Esophagus muscularis mucosa (tissue), 4 donors: Measurements from ENCODE around the gene ST6GALNAC3. TPM values are rescaled to one million over a fixed set of nuclear protein-coding genes. Genes with fewer than 3 reads are reported as not detected.

Experiments used
- DNase-seq: peaks from one replicate; pipeline ENCODE4 v3.0.0-alpha.2; 2017; ENCODE audit errors: extremely low spot score
- H3K27ac ChIP-seq, 4 donors: fragments of 200-600 bp; sonication (generic); replicated peaks in 1 of 4; 1 replicate in 3 of 4; 2 replicates in 1 of 4; pipeline ENCODE4 v1.5.1; 2016 to 2019; ENCODE audit warnings: mild to moderate bottlenecking in 1 of 4
- H3K27me3 ChIP-seq, 4 donors: fragments of 200-600 bp; sonication (generic); one replicate each; pipeline versions ENCODE4 v1.5.1 to v1.6.0; 2016 to 2019
- H3K36me3 ChIP-seq, 4 donors: fragments of 200-600 bp; sonication (generic); one replicate each; pipeline ENCODE4 v1.5.1; 2016 to 2019
- H3K4me1 ChIP-seq, 4 donors: fragments of 200-600 bp; sonication (generic); one replicate each; pipeline ENCODE4 v1.5.1; 2016 to 2019
- H3K4me3 ChIP-seq, 4 donors: fragments of 200-600 bp; sonication (generic); 1 replicate in 2 of 4; 2 replicates in 2 of 4; pipeline ENCODE4 v1.5.1; 2016 to 2019; ENCODE audit warnings: mild to moderate bottlenecking in 4 of 4, moderate library complexity in 1 of 4
- H3K9me3 ChIP-seq, 4 donors: fragments of 200-600 bp; sonication (generic); 1 replicate in 3 of 4; 2 replicates in 1 of 4; pipeline ENCODE4 v1.5.1; 2016 to 2019
- CTCF ChIP-seq, 3 experiments: fragments of 200-600 bp in 2 of 3; fragments of 450-650 bp in 1 of 3; sonication (generic) in 2 of 3; IDR thresholded peaks; one replicate each; pipeline ENCODE4 v1.5.1; 2017 to 2019; ENCODE audit warnings: antibody characterized with exemption in 3 of 3, mild to moderate bottlenecking in 2 of 3, moderate library complexity in 1 of 3
- EP300 ChIP-seq: sonication (generic); formaldehyde crosslinking; IDR thresholded peaks from one replicate; pipeline ENCODE4 v1.6.1; 2017; ENCODE audit warnings: antibody characterized with exemption
- POLR2A ChIP-seq: fragments of 450-650 bp; IDR thresholded peaks from one replicate; pipeline ENCODE4 v1.6.1; 2017; ENCODE audit warnings: antibody characterized with exemption, moderate library complexity, mild to moderate bottlenecking, low read depth
- POLR2AphosphoS5 ChIP-seq, 2 donors: sonication (generic); formaldehyde crosslinking; IDR thresholded peaks; one replicate each; pipeline ENCODE4 v1.6.1; 2017; ENCODE audit warnings: antibody characterized with exemption in 2 of 2
- WGBS: methylation state at CpG from one replicate; pipeline ENCODE4 v1.1.5; 2018; 5-methylcytosine and 5-hydroxymethylcytosine counted together
- intact Hi-C: fragments of 100-400 bp; cut with DNase I; formaldehyde crosslinking; loops from one replicate; pipeline ENCODE4 v1.15.1; 2023
- total RNA-seq, 4 donors: library from RNA; depleted of rRNA; stranded (reverse); fragments of >200 nt; gene quantifications; one replicate each; pipeline versions ENCODE4 v1.1.0 to v1.2.1, GENCODE V29; 2016

The ST6GALNAC3 gene
- total RNA-seq, 4 donors from 2014 or later = 2.1 to 6.8 (median 4.8) TPM

- intact Hi-C loops = no loop called here
- H3K27me3 ChIP-seq = no peaks in the 10 kb centered on the region
- H3K4me3 ChIP-seq = no peak overlapping the region
- H3K36me3 ChIP-seq = no peaks in the 10 kb centered on the region
- no peak for DNase-seq
- H3K27ac ChIP-seq = no peak overlapping the region
- no peaks in the 10 kb centered on the region for H3K9me3 ChIP-seq
- TF ChIP-seq POLR2AphosphoS5 (IDR thresholded peaks at IDR 0.05) (no peak), POLR2A (no peak), CTCF (IDR thresholded peaks at IDR 0.05) (no peak), EP300 (no peak)
- 87% methylated on average over 5 of the region's 5 CpGs for WGBS
- no peaks in the 10 kb centered on the region for H3K4me1 ChIP-seq
Measured at GRCh38 chr1:76302711-76303339, 228.3 kb downstream of the ST6GALNAC3 start.

GRCh38 chr1:76303340-76303717 lies 228.8 kb downstream of the ST6GALNAC3 start:
- TF ChIP-seq EP300 = no peak
- no peak for TF ChIP-seq POLR2AphosphoS5 (IDR thresholded peaks at IDR 0.05)
- no peak for TF ChIP-seq CTCF (IDR thresholded peaks at IDR 0.05)
- TF ChIP-seq POLR2A = no peak
- WGBS = 95% methylated on average over 3 of the region's 3 CpGs
- no peak for DNase-seq
- Histone ChIP-seq H3K36me3 (no peaks in the 10 kb centered on the region), H3K27me3 (no peaks in the 10 kb centered on the region), H3K9me3 (no peaks in the 10 kb centered on the region), H3K4me3 (no peak overlapping the region), H3K27ac (no peak overlapping the region), H3K4me1 (no peaks in the 10 kb centered on the region)
- intact Hi-C loops = no loop called here

GRCh38 chr1:76313304-76313703 lies 238.8 kb downstream of the ST6GALNAC3 start:
- H3K9me3 ChIP-seq = no peaks in the 10 kb centered on the region
- TF ChIP-seq POLR2AphosphoS5 (IDR thresholded peaks at IDR 0.05) = no peak
- peaks cover 0 to 5% (median 0%) of the 10 kb centered on the region in 4 donors for H3K4me1 ChIP-seq
- no peaks in the 10 kb centered on the region for H3K27me3 ChIP-seq
- intact Hi-C loops = no loop called here
- no peak for DNase-seq
- H3K27ac ChIP-seq = no peak overlapping the region
- peaks cover 0 to 6% (median 0%) of the 10 kb centered on the region in 4 donors for H3K36me3 ChIP-seq
- WGBS = 93% methylated on average over 1 of the region's 1 CpG
- H3K4me3 ChIP-seq = no peak overlapping the region

GRCh38 chr1:76314730-76315129 lies 240.2 kb downstream of the ST6GALNAC3 start:
- 81% methylated on average over 2 of the region's 2 CpGs for WGBS
- Histone ChIP-seq H3K36me3 (peaks cover 0 to 6% (median 0%) of the 10 kb centered on the region in 4 donors), H3K4me3 (no peak overlapping the region), H3K9me3 (no peaks in the 10 kb centered on the region), H3K4me1 (peaks cover 0 to 5% (median 0%) of the 10 kb centered on the region in 4 donors), H3K27ac (no peak overlapping the region), H3K27me3 (no peaks in the 10 kb centered on the region)
- intact Hi-C loops = no loop called here
- TF ChIP-seq EP300 (no peak), CTCF (IDR thresholded peaks at IDR 0.05) (no peak), POLR2A (no peak)
- DNase-seq = no peak

GRCh38 chr1:76317299-76317900 lies 242.9 kb downstream of the ST6GALNAC3 start:
- WGBS = 97% methylated on average over 2 of the region's 2 CpGs
- peaks cover 0 to 6% (median 0%) of the 10 kb centered on the region in 4 donors for H3K36me3 ChIP-seq
- DNase-seq = no peak
- intact Hi-C loops = no loop called here
- H3K27ac ChIP-seq = no peak overlapping the region
- H3K4me1 ChIP-seq = peaks cover 0 to 5% (median 0%) of the 10 kb centered on the region in 4 donors
- H3K4me3 ChIP-seq = no peak overlapping the region
- no peaks in the 10 kb centered on the region for H3K9me3 ChIP-seq
- H3K27me3 ChIP-seq = no peaks in the 10 kb centered on the region
- TF ChIP-seq POLR2A = no peak
- no peak for TF ChIP-seq POLR2AphosphoS5 (IDR thresholded peaks at IDR 0.05)
- TF ChIP-seq EP300 = no peak
- TF ChIP-seq CTCF (IDR thresholded peaks at IDR 0.05) = no peak
